DMS153 treated with DMSO at 0.1 percent for 48 hours (cell line): ENCODE measurements around the gene OR2L8.
"Not testable (repeated sequence)": the region's sequence is repeated elsewhere in the genome, so short reads cannot be mapped to it uniquely, and the experiment has no call there.

Source experiments
- DNase-seq: peaks from one replicate; lab custom pipeline; 2025; ENCODE audit not compliant: unreplicated experiment; lab: John Stamatoyannopoulos, UW

The OR2L8 gene, protein sequence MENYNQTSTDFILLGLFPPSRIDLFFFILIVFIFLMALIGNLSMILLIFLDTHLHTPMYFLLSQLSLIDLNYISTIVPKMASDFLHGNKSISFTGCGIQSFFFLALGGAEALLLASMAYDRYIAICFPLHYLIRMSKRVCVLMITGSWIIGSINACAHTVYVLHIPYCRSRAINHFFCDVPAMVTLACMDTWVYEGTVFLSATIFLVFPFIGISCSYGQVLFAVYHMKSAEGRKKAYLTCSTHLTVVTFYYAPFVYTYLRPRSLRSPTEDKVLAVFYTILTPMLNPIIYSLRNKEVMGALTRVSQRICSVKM

DNA sequence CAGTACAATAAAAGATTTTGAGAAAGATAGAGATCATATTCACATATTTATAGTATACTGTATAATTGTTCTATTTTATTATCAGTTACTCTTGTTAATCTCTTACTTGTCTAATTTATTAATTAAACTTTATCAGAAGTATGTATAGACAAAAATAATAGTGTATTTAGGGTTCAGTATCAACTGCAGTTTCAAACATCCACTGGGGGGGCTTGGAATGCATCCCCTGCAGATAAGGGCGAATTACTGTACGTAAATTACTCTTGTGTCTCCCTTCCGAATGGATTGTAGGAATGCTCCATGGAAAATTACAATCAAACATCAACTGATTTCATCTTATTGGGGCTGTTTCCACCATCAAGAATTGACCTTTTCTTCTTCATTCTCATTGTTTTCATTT is at the start of gene OR2L8:
TSS of gene OR2L8 (plus strand) at position 301 of the 400 bp plus-strand sequence. CDS start at position 301, 0 bp downstream.
- DNase-seq, result no peak

DNA sequence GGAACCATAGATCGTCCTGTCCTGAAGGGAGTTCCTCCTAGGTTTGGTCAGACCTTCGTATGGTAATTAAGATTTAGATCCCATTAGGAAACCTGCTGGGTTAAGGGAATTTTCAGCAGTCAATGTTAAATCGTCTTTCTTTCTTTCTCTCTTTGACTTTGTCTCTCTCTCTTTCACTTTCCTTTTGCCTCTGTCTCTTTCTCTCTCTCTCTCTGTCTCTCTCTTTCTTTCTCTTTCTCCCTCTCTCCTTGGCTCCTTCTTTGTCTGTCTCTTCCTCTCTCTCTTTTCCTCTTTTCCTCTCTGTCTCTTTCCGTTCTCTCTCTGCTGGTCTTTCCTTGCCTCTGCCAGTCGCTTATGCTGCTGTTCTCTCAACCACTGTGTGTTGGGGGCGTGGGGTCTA is 44.5 kb upstream of the OR2L8 start:
- DNase-seq, result no peak

DNA sequence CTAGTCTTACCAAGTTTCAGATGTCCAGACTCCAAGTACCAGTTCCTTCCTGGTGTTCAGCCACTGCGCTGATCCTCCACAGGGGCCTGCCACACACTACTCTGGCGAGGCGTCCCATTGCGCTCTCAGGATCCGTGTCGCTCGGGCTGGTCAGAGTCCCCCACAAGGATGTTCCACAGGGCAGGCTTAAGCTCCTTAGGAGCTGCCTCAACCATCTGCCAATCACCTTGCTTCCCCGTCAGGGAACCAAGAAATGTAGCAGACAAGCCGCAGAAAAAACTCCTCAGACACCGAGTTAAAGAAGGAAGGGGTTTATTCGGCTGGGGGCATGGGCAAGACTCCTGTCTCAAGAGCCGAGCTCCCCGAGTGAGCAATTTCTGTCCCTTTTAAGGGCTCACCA is 43.5 kb upstream of the OR2L8 start:
- DNase-seq, result no peak

DNA sequence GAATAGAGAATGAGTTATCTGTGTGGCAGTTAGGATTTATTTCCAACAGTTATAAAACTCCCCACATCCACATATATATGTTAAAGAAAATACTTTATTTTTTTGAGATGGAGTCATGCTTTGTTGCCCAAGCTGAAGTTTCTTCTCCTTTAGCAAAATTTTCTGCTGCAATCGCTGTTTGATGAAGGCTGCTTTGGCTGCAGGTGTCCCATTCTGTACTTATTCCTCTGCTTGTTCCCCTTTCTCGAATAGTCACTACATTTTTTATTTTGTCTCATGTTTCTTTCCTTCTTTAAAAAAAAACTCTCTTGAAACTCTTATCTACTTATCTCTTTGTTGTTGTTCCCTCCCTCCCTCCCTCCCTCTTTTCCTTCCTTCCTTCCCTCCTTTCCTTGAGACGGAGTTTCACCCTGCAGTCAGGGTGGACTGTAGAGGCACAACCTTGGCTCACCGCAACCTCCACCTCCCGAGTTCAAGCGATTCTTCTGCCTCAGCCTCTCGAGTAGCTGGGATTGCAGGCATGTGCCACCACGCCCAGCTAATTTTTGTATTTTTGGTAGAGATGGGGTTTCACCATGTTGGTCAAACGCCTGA is 42.7 kb upstream of the OR2L8 start:
- DNase-seq, result no peak

DNA sequence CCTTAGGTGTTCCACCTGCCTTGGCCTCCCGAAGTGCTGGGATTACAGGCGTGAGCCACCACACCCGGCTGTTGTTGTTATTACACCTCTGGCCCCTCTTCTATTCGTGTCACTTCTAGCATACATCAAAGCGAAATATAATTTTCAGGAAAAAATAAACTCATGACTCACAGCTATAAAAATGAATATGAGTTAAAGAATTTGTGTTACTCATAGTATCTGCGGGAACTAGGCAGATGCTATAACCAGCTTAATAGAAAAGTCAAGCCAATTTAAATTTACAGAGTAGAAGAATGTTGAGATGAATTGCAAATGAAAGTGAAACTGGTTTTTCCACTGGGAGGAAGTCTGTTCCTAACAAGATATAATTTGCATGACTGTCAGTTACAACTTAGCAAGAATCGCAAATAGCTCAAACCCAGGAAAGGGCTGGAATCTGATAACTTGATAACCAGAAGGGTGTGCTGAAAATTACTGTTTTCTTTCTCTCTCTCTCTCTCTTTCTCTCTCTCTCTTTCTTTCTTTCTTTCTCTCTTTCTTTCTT is 42.1 kb upstream of the OR2L8 start:
- no peak for DNase-seq

DNA sequence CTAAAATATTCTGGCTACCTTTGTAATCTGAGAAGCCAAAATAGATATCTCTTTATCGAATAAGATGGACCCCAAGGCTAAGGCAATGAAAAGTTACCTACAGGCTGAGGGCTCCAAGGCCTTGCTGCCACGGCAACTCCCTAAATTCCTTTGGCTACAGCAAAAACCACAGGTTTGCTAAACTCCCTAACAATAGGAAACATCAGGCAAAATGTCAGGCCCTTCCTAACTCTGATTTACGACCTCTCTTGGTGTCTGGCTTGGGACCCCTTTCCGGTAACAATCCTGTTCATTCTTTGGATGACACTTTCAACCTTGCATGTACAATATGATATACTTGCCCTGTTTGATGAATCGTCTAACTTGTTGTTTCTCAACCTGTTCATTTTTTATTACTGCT is 39.9 kb upstream of the OR2L8 start:
- DNase-seq, result no peak

DNA sequence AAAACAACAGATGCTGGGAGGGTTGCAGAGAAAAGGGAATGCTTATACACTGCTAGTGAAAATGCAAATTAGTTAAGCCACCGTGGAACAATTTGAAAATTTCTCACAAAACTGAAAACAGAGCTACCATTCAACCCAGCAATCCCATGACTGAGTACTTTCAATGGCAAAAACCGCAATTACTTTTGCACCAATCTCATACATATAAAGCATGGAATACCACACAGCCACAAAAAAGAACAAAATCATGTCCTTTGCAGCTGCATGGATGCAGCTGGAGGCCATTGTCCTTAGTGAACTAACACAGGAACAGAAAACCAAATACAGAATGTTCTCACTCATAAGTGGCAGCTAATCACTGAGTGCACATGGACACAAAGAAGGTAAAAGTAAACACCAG is 34.9 kb upstream of the OR2L8 start:
- no peak for DNase-seq

- no peak for DNase-seq
Observed at GRCh38 chr1:247914941-247915662, 33.6 kb upstream of the OR2L8 start.

DNA sequence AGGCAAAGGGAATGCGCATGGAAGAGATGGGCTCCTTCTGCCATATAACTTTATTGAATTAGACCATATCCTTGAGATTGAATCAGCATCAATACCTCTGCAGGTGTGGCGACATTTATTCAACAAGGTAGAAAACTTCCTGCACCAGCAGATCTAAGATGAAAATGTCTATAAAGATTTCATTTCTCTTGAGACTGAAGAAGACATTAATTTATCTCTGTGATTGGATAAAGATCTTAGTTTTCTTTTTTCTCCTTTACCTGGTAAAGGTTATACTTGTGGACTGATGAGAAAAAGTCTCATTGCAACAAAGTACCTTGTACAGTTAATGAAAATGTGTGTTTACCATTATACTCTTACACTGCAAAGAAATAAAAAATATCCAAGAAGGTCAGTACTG is 28.7 kb upstream of the OR2L8 start, which contains the start of gene OR2T8:
TSS of gene OR2T8 (plus strand) at position 301 of the 400 bp plus-strand sequence. CDS start 766 bp downstream, outside the sequence.
- no peak for DNase-seq

DNA sequence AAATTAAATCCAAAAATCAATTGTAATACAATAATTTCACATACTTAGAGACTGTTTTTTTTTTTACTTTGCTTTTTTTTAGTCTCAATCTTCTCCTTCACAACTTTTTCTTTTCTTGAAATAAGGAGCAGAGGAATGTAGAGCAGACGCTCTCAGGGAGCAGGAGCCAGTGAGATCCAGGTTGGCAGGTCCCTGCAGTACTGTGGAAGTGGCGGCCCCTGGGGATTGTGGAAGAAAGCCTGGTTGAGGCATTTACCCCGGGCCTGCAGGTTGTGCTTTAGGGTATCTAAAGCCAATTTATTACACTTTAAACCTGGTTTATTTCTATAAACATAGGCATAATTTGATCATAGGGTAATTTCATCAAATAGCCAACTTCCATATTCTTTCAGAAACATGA is 24.7 kb upstream of the OR2L8 start:
- no peak for DNase-seq

- DNase-seq, result no peak
Observed at GRCh38 chr1:247924868-247925267, 23.8 kb upstream of the OR2L8 start, which contains the start of gene OR2AJ1. Gene OR2AJ1, plus strand, starts transcription at chr1:247924889. Its CDS starts 8,880 bp downstream, at chr1:247933769.

DNA sequence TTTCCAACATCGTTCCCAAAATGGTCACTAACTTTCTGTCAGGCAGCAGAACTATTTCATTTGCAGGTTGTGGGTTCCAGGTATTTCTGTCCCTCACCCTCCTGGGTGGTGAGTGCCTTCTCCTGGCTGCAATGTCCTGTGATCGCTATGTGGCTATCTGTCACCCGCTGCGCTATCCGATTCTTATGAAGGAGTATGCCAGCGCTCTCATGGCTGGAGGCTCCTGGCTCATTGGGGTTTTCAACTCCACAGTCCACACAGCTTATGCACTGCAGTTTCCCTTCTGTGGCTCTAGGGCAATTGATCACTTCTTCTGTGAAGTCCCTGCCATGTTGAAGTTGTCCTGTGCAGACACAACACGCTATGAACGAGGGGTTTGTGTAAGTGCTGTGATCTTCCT is 14.7 kb upstream of the OR2L8 start:
- no peak for DNase-seq

GRCh38 chr1:247935781-247936180 is 12.9 kb upstream of the OR2L8 start:
- DNase-seq, result no peak

GRCh38 chr1:247936415-247936814 is 12.2 kb upstream of the OR2L8 start:
- no peak for DNase-seq

- not testable (repeated sequence) for DNase-seq
Observed at GRCh38 chr1:247936965-247937734, 11.5 kb upstream of the OR2L8 start.

DNA sequence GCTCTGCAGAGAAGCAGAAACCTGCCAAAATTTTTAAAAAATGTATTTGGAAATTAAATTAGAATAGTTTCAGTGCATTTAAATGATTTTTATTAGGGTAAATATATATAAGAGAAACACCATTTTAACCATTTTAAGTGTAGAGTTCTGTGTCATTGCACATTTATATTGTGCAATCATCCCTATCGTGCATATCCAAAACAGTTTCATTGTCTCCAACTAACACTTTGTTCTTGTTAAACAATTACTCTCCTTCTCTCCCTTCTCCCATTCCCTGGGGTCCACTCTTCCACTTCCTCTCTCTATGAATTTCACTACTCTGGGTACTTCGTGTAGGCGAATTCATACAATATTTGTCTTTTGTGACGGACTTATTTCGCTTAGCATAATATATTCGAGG is 6.0 kb upstream of the OR2L8 start:
- no peak for DNase-seq

GRCh38 chr1:247953408-247953807 is 4.8 kb downstream of the OR2L8 start:
- no peak for DNase-seq

GRCh38 chr1:247961791-247962190 is 13.1 kb downstream of the OR2L8 start:
- no peak for DNase-seq

DNA sequence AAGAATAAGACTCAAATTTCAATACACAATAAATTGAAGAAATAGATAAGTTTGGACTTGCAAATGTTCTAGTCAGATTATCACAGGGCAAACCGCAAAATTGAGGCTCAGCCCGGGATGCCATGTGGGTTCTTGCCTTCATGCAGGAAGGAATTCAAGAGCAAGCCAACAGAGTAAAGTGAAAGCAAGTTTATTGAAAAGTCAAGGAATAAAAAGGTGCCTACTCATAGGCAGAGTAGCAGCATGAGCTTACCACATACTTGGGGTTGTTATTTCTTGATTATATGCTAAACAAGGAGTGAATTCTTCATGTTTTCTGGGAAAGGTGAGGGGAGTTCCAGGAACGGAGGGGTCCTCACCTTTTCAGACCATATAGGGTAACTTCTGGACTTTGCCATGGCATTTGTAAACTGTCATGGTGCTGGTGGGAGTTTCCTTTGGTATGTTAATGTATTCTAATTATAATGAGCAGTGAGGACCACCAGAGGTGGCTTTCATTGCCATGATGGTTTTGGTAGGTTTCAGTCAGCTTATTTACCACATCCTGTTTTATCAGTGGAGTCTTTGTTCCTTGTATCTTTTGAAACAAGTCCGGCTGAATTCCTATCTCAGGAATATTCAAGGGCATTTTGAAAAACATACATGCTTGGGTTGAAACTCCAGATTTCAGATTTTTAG is 14.4 kb downstream of the OR2L8 start:
- DNase-seq, result no peak

DNA sequence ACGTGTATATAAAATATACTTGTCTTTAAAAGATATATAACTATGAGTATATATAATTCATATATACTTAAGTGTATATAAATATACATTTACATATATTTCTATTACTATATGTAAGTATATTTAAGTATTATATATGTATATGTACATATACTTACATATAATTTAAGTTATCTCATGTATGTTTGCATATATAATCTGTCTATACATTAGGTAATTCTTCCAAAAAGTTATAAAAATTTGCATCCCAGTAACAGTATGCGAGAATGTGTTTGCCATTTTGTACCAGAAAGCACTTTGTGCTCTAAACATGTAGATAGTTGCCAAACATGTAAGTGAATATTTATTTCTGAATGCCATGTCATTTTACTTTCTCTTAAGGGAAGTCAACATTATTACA is 16.3 kb downstream of the OR2L8 start, which contains the start of gene OR2AK2:
TSS of gene OR2AK2 (plus strand) at position 301 of the 400 bp plus-strand sequence. CDS start 144 bp downstream, outside the sequence.
- no peak for DNase-seq
